DOHH2 (cell line): ENCODE results near the gene POU2F3.

Experiments
- EZH2phosphoT487 ChIP-seq: fragments of 200-600 bp; sonication (generic); IDR thresholded peaks from 2 replicates; pipeline ENCODE4 v1.6.1; 2017; ENCODE audit warnings: borderline replicate concordance, mild to moderate bottlenecking, antibody characterized with exemption, low read length, moderate library complexity, mixed read lengths
- TF ChIP-seq, protein P1 (sequence below): fragments of 200-600 bp; sonication (generic); IDR thresholded peaks from one replicate; pipeline ENCODE4 v1.5.1; 2014; ENCODE audit warnings: antibody characterized with exemption, mild to moderate bottlenecking, low read depth, low read length; ENCODE audit not compliant: poor library complexity, severe bottlenecking

DNA sequence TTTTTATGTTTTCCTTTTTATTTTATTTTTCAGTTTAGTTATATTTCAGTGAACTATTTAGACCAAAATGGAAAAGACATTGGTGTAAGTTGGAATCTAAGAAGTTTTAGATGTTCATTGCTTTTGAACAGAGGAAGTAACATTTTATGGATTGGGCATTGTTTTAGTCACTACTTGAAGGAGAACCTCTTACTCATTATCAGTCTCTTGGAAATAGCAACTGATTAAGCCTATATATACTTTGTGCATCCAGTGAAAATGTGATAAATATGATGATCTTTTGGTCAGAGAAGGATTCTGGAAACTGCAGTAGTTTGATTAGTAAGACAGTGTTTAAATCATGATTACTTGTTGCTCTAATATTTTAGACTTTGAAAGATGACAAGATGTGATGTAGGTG lies 110.7 kb downstream of the POU2F3 start:
- TF ChIP-seq, protein P1, sequence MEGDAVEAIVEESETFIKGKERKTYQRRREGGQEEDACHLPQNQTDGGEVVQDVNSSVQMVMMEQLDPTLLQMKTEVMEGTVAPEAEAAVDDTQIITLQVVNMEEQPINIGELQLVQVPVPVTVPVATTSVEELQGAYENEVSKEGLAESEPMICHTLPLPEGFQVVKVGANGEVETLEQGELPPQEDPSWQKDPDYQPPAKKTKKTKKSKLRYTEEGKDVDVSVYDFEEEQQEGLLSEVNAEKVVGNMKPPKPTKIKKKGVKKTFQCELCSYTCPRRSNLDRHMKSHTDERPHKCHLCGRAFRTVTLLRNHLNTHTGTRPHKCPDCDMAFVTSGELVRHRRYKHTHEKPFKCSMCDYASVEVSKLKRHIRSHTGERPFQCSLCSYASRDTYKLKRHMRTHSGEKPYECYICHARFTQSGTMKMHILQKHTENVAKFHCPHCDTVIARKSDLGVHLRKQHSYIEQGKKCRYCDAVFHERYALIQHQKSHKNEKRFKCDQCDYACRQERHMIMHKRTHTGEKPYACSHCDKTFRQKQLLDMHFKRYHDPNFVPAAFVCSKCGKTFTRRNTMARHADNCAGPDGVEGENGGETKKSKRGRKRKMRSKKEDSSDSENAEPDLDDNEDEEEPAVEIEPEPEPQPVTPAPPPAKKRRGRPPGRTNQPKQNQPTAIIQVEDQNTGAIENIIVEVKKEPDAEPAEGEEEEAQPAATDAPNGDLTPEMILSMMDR: no peak
- TF ChIP-seq EZH2phosphoT487: no peak
